H1 (cell line): ENCODE measurements around the gene RBM5.

Experiments
- BRCA1 ChIP-seq: IDR thresholded peaks from 2 replicates; pipeline ENCODE4 v1.6.1; 2012; ENCODE audit warnings: low read depth, low read length, improper control_type of control experiment
- CEBPB ChIP-seq: IDR thresholded peaks from 2 replicates; pipeline ENCODE4 v1.6.1; 2012; ENCODE audit warnings: low read depth, low read length
- CHD1 ChIP-seq: IDR thresholded peaks from 2 replicates; pipeline ENCODE4 v1.6.1; 2012; ENCODE audit warnings: low read depth, low read length, improper control_type of control experiment
- CREB1 ChIP-seq: IDR thresholded peaks from 2 replicates; pipeline ENCODE4 v1.6.1; 2012; ENCODE audit warnings: inconsistent platforms
- EP300 ChIP-seq, 2 experiments: IDR thresholded peaks; 1 replicate in 1 of 2; 2 replicates in 1 of 2; pipeline ENCODE4 v1.6.1; 2011 to 2012; ENCODE audit warnings: low read depth in 2 of 2, low read length in 2 of 2, mild to moderate bottlenecking in 2 of 2, borderline replicate concordance in 1 of 2, inconsistent platforms in 1 of 2, moderate library complexity in 1 of 2
- EZH2 ChIP-seq: fragments of 200-600 bp; sonication (generic); IDR thresholded peaks from 2 replicates; pipeline ENCODE4 v1.7.1; 2012; ENCODE audit warnings: low read depth, mild to moderate bottlenecking, moderate library complexity, low read length, inconsistent platforms; ENCODE audit not compliant: severe bottlenecking
- GTF2F1 ChIP-seq: IDR thresholded peaks from 2 replicates; pipeline ENCODE4 v1.6.1; 2012; ENCODE audit warnings: low read depth, low read length, improper control_type of control experiment, borderline replicate concordance
- HDAC6 ChIP-seq: IDR thresholded peaks from one replicate; pipeline ENCODE4 v1.7.1; 2012; ENCODE audit warnings: low read depth, mild to moderate bottlenecking, inconsistent platforms, low read length, moderate library complexity
- POLR2A ChIP-seq, 2 experiments: IDR thresholded peaks; 1 replicate in 1 of 2; 2 replicates in 1 of 2; pipeline ENCODE4 v1.6.1; 2011; ENCODE audit warnings: low read depth in 2 of 2, low read length in 2 of 2, mild to moderate bottlenecking in 2 of 2; ENCODE audit errors: control extremely low read depth in 1 of 2
- POLR2AphosphoS5 ChIP-seq: IDR thresholded peaks from 2 replicates; pipeline ENCODE4 v1.6.1; 2011; ENCODE audit warnings: low read depth, low read length
- SAP30 ChIP-seq: fragments of 300-600 bp; sonication (generic); IDR thresholded peaks from 2 replicates; pipeline ENCODE4 v1.7.1; 2012; ENCODE audit warnings: low read length, moderate library complexity, mild to moderate bottlenecking, inconsistent platforms; ENCODE audit not compliant: insufficient read depth, insufficient replicate concordance
- SIX5 ChIP-seq: IDR thresholded peaks from 2 replicates; pipeline ENCODE4 v1.6.1; 2011; ENCODE audit warnings: mild to moderate bottlenecking, low read depth, low read length
- ZNF274 ChIP-seq: IDR thresholded peaks from 2 replicates; pipeline ENCODE4 v1.7.0; 2012; ENCODE audit warnings: low read length, borderline replicate concordance; ENCODE audit errors: extremely low read depth
- TF ChIP-seq, protein P1 (sequence below), 3 experiments: IDR thresholded peaks; 1 replicate in 2 of 3; 2 replicates in 1 of 3; pipeline versions ENCODE4 v1.5.1 to v1.6.1; 2011; ENCODE audit warnings: low read length in 3 of 3, mild to moderate bottlenecking in 3 of 3, inconsistent platforms in 2 of 3, low read depth in 1 of 3, moderate library complexity in 1 of 3; ENCODE audit not compliant: insufficient read depth in 1 of 3; ENCODE audit errors: control extremely low read depth in 1 of 3

DNA sequence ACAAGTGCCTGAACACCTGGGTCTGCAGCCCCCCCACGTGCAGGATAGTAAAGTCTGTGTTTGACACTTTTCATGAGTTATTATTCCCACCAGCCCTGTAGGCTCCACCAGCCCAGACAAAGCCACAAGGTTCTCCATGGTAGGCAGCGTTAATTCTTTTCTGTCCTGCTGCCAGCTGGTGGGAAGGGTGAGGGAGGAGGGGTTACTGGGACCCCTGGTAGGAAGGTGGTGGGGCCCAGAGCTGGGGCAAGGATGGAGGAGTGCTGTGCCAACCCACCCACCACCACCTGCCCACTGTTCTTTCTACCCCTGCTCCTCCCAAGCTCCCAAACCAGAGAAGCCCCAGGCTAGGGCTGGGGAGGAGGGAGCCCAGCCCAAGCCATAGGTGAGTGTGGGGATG is 45.6 kb downstream of the RBM5 start:
- TF ChIP-seq, protein P1, sequence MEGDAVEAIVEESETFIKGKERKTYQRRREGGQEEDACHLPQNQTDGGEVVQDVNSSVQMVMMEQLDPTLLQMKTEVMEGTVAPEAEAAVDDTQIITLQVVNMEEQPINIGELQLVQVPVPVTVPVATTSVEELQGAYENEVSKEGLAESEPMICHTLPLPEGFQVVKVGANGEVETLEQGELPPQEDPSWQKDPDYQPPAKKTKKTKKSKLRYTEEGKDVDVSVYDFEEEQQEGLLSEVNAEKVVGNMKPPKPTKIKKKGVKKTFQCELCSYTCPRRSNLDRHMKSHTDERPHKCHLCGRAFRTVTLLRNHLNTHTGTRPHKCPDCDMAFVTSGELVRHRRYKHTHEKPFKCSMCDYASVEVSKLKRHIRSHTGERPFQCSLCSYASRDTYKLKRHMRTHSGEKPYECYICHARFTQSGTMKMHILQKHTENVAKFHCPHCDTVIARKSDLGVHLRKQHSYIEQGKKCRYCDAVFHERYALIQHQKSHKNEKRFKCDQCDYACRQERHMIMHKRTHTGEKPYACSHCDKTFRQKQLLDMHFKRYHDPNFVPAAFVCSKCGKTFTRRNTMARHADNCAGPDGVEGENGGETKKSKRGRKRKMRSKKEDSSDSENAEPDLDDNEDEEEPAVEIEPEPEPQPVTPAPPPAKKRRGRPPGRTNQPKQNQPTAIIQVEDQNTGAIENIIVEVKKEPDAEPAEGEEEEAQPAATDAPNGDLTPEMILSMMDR (IDR thresholded peaks at IDR 0.05; ENCODE audit: control extremely low read depth in 1 of 3, insufficient read depth in 1 of 3, low read depth in 1 of 3, low read length in 3 of 3), result no peak
- no peak for TF ChIP-seq SAP30
- TF ChIP-seq BRCA1, result no peak
- no peak for TF ChIP-seq POLR2A (IDR thresholded peaks at IDR 0.05; ENCODE audit: control extremely low read depth in 1 of 2, low read depth in 2 of 2, low read length in 2 of 2)
- TF ChIP-seq EZH2, result no peak
- no peak for TF ChIP-seq POLR2AphosphoS5
- TF ChIP-seq EP300 (IDR thresholded peaks at IDR 0.05; ENCODE audit: borderline replicate concordance in 1 of 2, low read depth in 2 of 2, low read length in 2 of 2), result no peak
- TF ChIP-seq CEBPB, result no peak
- TF ChIP-seq ZNF274, result no peak
- TF ChIP-seq CREB1, result no peak
- TF ChIP-seq GTF2F1, result no peak
- no peak for TF ChIP-seq CHD1
- TF ChIP-seq HDAC6, result no peak
- TF ChIP-seq SIX5, result no peak
